Panc1 (cell line): ENCODE measurements around the gene TJP1. TPM values are rescaled to one million over a fixed set of nuclear protein-coding genes. Genes with fewer than 3 reads are reported as not detected.

Experiments used
- ATAC-seq: fragments of 200-7000 bp; cut with Tn5 transposase; 2 replicates; pipeline ENCODE4 v1.9.1; 2020; ENCODE audit warnings: mild to moderate bottlenecking, moderate library complexity
- BruUV-seq: library from RNA; stranded (reverse); fragments of 400-500 nt; replicated peaks from 2 replicates; lab custom pipeline; 2021; lab: Mats Ljungman, UMichigan
- CTCF ChIA-PET: fragments of 300-600 bp; sonication (Branson Sonifier 250); formaldehyde crosslinking; loops from one replicate; lab custom pipeline; 2022; ENCODE audit warnings: antibody characterized with exemption; lab: Charles Lee
- POLR2A ChIA-PET: fragments of 300-600 bp; sonication (Branson Sonifier 250); formaldehyde crosslinking; loops from one replicate; lab custom pipeline; 2022; ENCODE audit warnings: antibody characterized with exemption; lab: Charles Lee
- DNase-seq: peaks from one replicate; pipeline ENCODE4 v3.0.0-alpha.2; 2010; ENCODE audit warnings: low read depth, low spot score
- H3K27ac ChIP-seq: 2 replicates; pipeline ENCODE4 v1.5.1; 2011; ENCODE audit warnings: mild to moderate bottlenecking, low read length, inconsistent platforms
- H3K27me3 ChIP-seq: fragments of 200-500 bp; sonication (Bioruptor generic); 2 replicates; pipeline ENCODE4 v1.6.0; 2014; ENCODE audit warnings: low read length, inconsistent platforms; ENCODE audit not compliant: control insufficient read depth, insufficient read depth
- H3K36me3 ChIP-seq: fragments of 200-500 bp; sonication (Bioruptor generic); 2 replicates; pipeline ENCODE4 v1.5.1; 2014; ENCODE audit warnings: inconsistent platforms, mild to moderate bottlenecking, low read length, moderate library complexity; ENCODE audit not compliant: control insufficient read depth, insufficient read depth
- H3K4me1 ChIP-seq: 2 replicates; pipeline ENCODE4 v1.5.1; 2011; ENCODE audit warnings: inconsistent platforms, mild to moderate bottlenecking, low read length, moderate library complexity; ENCODE audit not compliant: control insufficient read depth, insufficient read depth
- H3K4me3 ChIP-seq, 2 experiments: 2 replicates each; pipeline ENCODE4 v1.5.1; 2011 to 2012; ENCODE audit warnings: low read depth in 2 of 2, low read length in 2 of 2, mild to moderate bottlenecking in 2 of 2, inconsistent platforms in 1 of 2, moderate library complexity in 1 of 2
- H3K9me3 ChIP-seq: fragments of 200-500 bp; sonication (Bioruptor generic); 2 replicates; pipeline ENCODE4 v1.5.1; 2014; ENCODE audit warnings: low read depth, mild to moderate bottlenecking, inconsistent platforms, low read length, moderate library complexity; ENCODE audit not compliant: control insufficient read depth, insufficient read depth
- CTCF ChIP-seq: fragments of 450-650 bp; IDR thresholded peaks from 2 replicates; pipeline ENCODE4 v1.5.1; 2017; ENCODE audit warnings: mild to moderate bottlenecking
- POLR2AphosphoS5 ChIP-seq: IDR thresholded peaks from 2 replicates; pipeline ENCODE4 v1.6.1; 2012; ENCODE audit warnings: mild to moderate bottlenecking, low read depth, low read length, moderate library complexity
- SIN3A ChIP-seq: IDR thresholded peaks from 2 replicates; pipeline ENCODE4 v1.6.1; 2012; ENCODE audit warnings: low read depth, mild to moderate bottlenecking, low read length, moderate library complexity, borderline replicate concordance; ENCODE audit not compliant: insufficient read depth
- TCF7L2 ChIP-seq: IDR thresholded peaks from 2 replicates; pipeline ENCODE4 v1.6.1; 2011; ENCODE audit warnings: mild to moderate bottlenecking, low read depth, low read length, inconsistent platforms
- in situ Hi-C: cut with HindIII; loops from 2 replicates; pipeline ENCODE4 v1.10.0; 2016; ENCODE audit warnings: low sequenced_read_pairs, low pct_unique_long_range_greater_than_20kb
- intact Hi-C: fragments of 100-400 bp; cut with micrococcal nuclease; formaldehyde crosslinking; loops from one replicate; pipeline ENCODE4 v1.10.0; 2022; ENCODE audit not compliant: unreplicated experiment
- total RNA-seq: library from RNA; stranded (reverse); gene quantifications from one replicate; pipeline ENCODE4 v1.2.1, GENCODE V29; 2021; ENCODE audit not compliant: unreplicated experiment
- TF ChIP-seq, protein P1 (sequence below), 2 experiments: IDR thresholded peaks; 2 replicates each; pipeline ENCODE4 v1.6.1; 2011 to 2012; ENCODE audit warnings: low read depth in 2 of 2, control low read depth in 1 of 2, low read length in 1 of 2, mild to moderate bottlenecking in 1 of 2, moderate library complexity in 1 of 2; ENCODE audit not compliant: insufficient read depth in 1 of 2

The TJP1 gene
- total RNA-seq, 1 experiment from 2014 or later, result 79.1 TPM

GRCh38 chr15:29675791-29676301 lies 146.4 kb downstream of the TJP1 start:
- ChIA-PET POLR2A (interaction anchor here (0.6 kb wide), 1 partner anchor 9 kb away, joined by 3 read pairs; no protein-coding TSS in a partner anchor), CTCF (no interaction called here)
- Histone ChIP-seq H3K4me3 (peak overlapping the region; percentile 54 to 64), H3K27ac (no peak overlapping the region), H3K27me3 (no peaks in the 10 kb centered on the region), H3K36me3 (no peaks in the 10 kb centered on the region), H3K9me3 (no peaks in the 10 kb centered on the region), H3K4me1 (peaks cover 10% of the 10 kb centered on the region)
- TF ChIP-seq CTCF (no peak), TCF7L2 (no peak), SIN3A (no peak), POLR2AphosphoS5 (no peak)
- TF ChIP-seq, protein P1, sequence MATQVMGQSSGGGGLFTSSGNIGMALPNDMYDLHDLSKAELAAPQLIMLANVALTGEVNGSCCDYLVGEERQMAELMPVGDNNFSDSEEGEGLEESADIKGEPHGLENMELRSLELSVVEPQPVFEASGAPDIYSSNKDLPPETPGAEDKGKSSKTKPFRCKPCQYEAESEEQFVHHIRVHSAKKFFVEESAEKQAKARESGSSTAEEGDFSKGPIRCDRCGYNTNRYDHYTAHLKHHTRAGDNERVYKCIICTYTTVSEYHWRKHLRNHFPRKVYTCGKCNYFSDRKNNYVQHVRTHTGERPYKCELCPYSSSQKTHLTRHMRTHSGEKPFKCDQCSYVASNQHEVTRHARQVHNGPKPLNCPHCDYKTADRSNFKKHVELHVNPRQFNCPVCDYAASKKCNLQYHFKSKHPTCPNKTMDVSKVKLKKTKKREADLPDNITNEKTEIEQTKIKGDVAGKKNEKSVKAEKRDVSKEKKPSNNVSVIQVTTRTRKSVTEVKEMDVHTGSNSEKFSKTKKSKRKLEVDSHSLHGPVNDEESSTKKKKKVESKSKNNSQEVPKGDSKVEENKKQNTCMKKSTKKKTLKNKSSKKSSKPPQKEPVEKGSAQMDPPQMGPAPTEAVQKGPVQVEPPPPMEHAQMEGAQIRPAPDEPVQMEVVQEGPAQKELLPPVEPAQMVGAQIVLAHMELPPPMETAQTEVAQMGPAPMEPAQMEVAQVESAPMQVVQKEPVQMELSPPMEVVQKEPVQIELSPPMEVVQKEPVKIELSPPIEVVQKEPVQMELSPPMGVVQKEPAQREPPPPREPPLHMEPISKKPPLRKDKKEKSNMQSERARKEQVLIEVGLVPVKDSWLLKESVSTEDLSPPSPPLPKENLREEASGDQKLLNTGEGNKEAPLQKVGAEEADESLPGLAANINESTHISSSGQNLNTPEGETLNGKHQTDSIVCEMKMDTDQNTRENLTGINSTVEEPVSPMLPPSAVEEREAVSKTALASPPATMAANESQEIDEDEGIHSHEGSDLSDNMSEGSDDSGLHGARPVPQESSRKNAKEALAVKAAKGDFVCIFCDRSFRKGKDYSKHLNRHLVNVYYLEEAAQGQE (IDR thresholded peaks at IDR 0.05; ENCODE audit: insufficient read depth in 1 of 2, low read depth in 2 of 2, low read length in 1 of 2), result no peak
- ATAC-seq, result no peak
- no TSS peak for BruUV-seq
- DNase-seq, result no peak
- in situ Hi-C loops (no loop called here), intact Hi-C loops (no loop called here)

DNA sequence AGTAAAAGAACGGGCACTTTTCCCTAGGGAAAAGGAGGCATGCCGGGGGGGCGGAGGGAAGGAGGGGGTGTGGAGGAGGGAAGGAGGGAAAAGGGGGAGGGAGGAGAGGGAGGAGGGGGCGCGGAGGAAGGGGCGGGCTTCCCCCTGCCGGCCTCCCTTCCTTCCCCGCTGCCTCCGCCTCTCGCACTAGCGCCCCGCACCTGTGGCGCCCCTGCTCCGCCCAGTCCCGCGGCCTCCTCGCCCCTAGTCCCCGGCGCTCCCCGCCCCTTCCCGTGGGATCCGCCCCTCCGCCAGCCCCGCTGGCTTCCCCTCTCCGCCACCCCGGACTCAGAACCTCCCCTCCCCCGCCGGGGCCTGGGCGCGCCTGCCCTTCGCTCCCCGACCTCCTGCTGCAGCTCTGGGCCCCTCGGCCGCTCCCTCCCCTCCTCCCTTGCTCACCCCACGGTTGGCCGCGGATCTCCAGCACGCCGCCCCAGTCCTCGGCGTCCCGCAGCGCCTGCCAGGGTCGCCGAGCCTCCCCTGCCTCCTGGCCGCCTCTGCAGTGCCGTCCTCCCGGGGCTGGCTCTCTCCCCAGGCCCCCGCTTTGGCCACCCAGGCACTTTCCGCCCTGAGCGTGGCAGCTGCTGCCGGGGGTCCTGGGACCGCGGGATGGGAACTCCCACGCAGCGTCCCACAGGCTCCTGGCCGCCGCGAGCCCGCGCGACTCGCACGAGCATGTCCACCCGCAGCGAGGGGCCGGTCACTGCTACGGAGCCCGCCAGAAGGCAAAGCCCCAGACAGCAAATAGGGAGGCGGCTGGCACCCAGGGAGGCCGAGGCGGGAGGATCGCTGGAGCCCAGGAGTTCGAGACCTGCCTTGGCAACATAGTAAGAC lies 147.4 kb downstream of the TJP1 start:
- H3K9me3 ChIP-seq, result no peaks in the 10 kb centered on the region
- no peak for TF ChIP-seq SIN3A
- no peak for TF ChIP-seq POLR2AphosphoS5
- no peak for TF ChIP-seq CTCF
- no peak for TF ChIP-seq TCF7L2
- TF ChIP-seq, protein P1 (IDR thresholded peaks at IDR 0.05; ENCODE audit: insufficient read depth in 1 of 2, low read depth in 2 of 2, low read length in 1 of 2), result no peak
- peaks cover 15% of the 10 kb centered on the region for H3K4me1 ChIP-seq
- BruUV-seq, result no TSS peak
- H3K4me3 ChIP-seq, result peak overlapping the region; percentile 54 to 64
- CTCF ChIA-PET, result no interaction called here
- H3K27ac ChIP-seq, result peak overlapping the region; percentile 50; the same call in 1 of the 2 replicates
- intact Hi-C loops (no loop called here), in situ Hi-C loops (no loop called here)
- POLR2A ChIA-PET, result interaction anchor here (0.5 kb wide), 1 partner anchor 98 kb away, joined by 4 read pairs; no protein-coding TSS in a partner anchor
- no peaks in the 10 kb centered on the region for H3K27me3 ChIP-seq
- no peak for DNase-seq
- H3K36me3 ChIP-seq, result no peaks in the 10 kb centered on the region
- peak; percentile 93 for ATAC-seq
